Measurements from ENCODE around the gene APOBEC3G. TPM values are rescaled to one million over a fixed set of nuclear protein-coding genes. Genes with fewer than 3 reads are reported as not detected.

Gene APOBEC3G
- total RNA-seq, 3 donors from 2014 or later = 5.7 to 6.2 (median 6.1) TPM

GRCh38 chr22:39129081-39129480 is 52.0 kb downstream of the APOBEC3G start:
- intact Hi-C loops (cut with DNase I, micrococcal nuclease) = loop anchor here in 1 of 2 donors (10.0 kb wide), 1 partner anchor 264 kb away; no protein-coding TSS in a partner anchor
- TF ChIP-seq, protein P1, sequence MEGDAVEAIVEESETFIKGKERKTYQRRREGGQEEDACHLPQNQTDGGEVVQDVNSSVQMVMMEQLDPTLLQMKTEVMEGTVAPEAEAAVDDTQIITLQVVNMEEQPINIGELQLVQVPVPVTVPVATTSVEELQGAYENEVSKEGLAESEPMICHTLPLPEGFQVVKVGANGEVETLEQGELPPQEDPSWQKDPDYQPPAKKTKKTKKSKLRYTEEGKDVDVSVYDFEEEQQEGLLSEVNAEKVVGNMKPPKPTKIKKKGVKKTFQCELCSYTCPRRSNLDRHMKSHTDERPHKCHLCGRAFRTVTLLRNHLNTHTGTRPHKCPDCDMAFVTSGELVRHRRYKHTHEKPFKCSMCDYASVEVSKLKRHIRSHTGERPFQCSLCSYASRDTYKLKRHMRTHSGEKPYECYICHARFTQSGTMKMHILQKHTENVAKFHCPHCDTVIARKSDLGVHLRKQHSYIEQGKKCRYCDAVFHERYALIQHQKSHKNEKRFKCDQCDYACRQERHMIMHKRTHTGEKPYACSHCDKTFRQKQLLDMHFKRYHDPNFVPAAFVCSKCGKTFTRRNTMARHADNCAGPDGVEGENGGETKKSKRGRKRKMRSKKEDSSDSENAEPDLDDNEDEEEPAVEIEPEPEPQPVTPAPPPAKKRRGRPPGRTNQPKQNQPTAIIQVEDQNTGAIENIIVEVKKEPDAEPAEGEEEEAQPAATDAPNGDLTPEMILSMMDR (IDR thresholded peaks at IDR 0.05) = no peak
- H3K9me3 ChIP-seq = no peaks in the 10 kb centered on the region
- peaks cover 17% of the 10 kb centered on the region for H3K4me1 ChIP-seq (ENCODE audit: low read depth)
- DNase-seq (peak in 2 of 3 donors; percentile 48 to 86), ATAC-seq (peak; percentile 94)
- no peak overlapping the region for H3K4me3 ChIP-seq
- no peaks in the 10 kb centered on the region for H3K36me3 ChIP-seq (ENCODE audit: low read depth)

DNA sequence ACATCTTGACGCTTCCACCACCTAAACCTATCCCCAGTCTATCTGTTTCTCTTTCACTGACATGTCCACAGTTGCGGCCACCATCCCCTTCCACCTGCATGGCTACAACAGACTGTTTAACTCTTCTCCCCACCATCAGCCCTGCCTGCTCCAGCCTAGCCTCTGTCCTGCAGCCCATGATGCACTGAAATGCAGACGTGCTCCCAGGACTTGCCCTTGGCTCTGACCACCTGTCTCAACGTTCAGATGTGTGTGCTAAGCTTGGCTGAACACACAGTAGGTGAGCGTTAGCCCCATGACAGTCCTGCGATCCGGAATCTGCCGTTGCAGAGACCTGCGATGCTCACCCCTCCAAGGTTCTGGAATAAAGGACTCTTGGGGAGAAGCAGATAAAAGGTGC is 52.7 kb downstream of the APOBEC3G start:
- Histone ChIP-seq H3K4me1 (ENCODE audit: low read depth) (peaks cover 17% of the 10 kb centered on the region), H3K9me3 (no peaks in the 10 kb centered on the region), H3K36me3 (ENCODE audit: low read depth) (no peaks in the 10 kb centered on the region), H3K4me3 (no peak overlapping the region)
- intact Hi-C loops (cut with DNase I, micrococcal nuclease) = loop anchor here in 1 of 2 donors (10.0 kb wide), 1 partner anchor 265 kb away; no protein-coding TSS in a partner anchor
- DNase-seq = peak in 1 of 3 donors; percentile 20
- TF ChIP-seq, protein P1 (IDR thresholded peaks at IDR 0.05) = no peak
- no peak for ATAC-seq

- TF ChIP-seq, protein P1 (IDR thresholded peaks at IDR 0.05) = no peak
- DNase-seq (no peak), ATAC-seq (no peak)
- intact Hi-C loops (cut with DNase I, micrococcal nuclease) = no loop called here
- H3K4me3 ChIP-seq = no peak overlapping the region
- no peaks in the 10 kb centered on the region for H3K36me3 ChIP-seq (ENCODE audit: low read depth)
- peaks cover 17% of the 10 kb centered on the region for H3K4me1 ChIP-seq (ENCODE audit: low read depth)
- no peaks in the 10 kb centered on the region for H3K9me3 ChIP-seq
Measured at GRCh38 chr22:39130152-39130704, 53.2 kb downstream of the APOBEC3G start.

- peak; percentile 13 for ATAC-seq
- peak in 1 of 3 donors; percentile 28 for DNase-seq
- Histone ChIP-seq H3K4me1 (ENCODE audit: low read depth) (peaks cover 17% of the 10 kb centered on the region), H3K9me3 (no peaks in the 10 kb centered on the region), H3K4me3 (no peak overlapping the region), H3K36me3 (ENCODE audit: low read depth) (no peaks in the 10 kb centered on the region)
- TF ChIP-seq, protein P1 (IDR thresholded peaks at IDR 0.05) = no peak
- intact Hi-C loops (cut with DNase I, micrococcal nuclease) = no loop called here
Measured at GRCh38 chr22:39130892-39131855, 54.1 kb downstream of the APOBEC3G start.

DNA sequence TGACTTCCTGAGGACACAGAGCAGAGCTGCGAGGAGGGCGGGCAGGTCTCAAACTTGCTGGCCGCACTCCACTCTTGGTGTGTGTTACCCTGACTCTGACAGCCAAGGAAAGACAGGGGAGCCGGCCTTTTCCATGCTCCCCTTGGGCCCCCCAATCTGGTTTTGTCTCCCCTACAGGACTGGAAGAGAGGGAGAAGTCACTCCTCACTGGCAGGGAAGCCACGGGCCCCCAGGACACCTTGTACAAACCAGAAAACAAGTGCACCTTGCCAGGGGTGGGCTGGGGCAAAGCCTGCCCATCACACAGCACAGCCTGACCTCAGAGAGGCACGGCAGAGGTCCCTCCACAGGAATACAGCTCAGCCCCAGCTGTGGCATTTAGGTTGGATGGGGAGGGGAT is 55.2 kb downstream of the APOBEC3G start:
- ATAC-seq (no peak), DNase-seq (no peak)
- Histone ChIP-seq H3K4me1 (ENCODE audit: low read depth) (peaks cover 17% of the 10 kb centered on the region), H3K36me3 (ENCODE audit: low read depth) (no peaks in the 10 kb centered on the region), H3K9me3 (no peaks in the 10 kb centered on the region), H3K4me3 (no peak overlapping the region)
- TF ChIP-seq, protein P1 (IDR thresholded peaks at IDR 0.05) = no peak
- intact Hi-C loops (cut with DNase I, micrococcal nuclease) = no loop called here
